Right cardiac atrium (tissue), 5 donors: Measurements from ENCODE around the gene FAM110A. TPM values are rescaled to one million over a fixed set of nuclear protein-coding genes. Genes with fewer than 3 reads are reported as not detected.
"Not testable (repeated sequence)": the region's sequence is repeated elsewhere in the genome, so short reads cannot be mapped to it uniquely, and the experiment has no call there.

Source experiments
- ATAC-seq, 2 donors: fragments of 200-7000 bp; cut with Tn5 transposase; one replicate each; pipeline versions ENCODE4 v1.8.0 to v1.9.1; 2020; ENCODE audit warnings: moderate library complexity in 2 of 2, mild to moderate bottlenecking in 1 of 2
- DNase-seq, 3 donors: peaks; one replicate each; pipeline ENCODE4 v3.0.0-alpha.2; 2020
- H3K27ac ChIP-seq: one replicate; pipeline ENCODE4 v1.5.1; 2013; ENCODE audit warnings: mild to moderate bottlenecking, low read length, control low read depth, moderate library complexity
- H3K27me3 ChIP-seq: one replicate; pipeline ENCODE4 v1.6.1; 2013; ENCODE audit not compliant: control insufficient read depth, insufficient read depth
- H3K4me1 ChIP-seq: one replicate; pipeline ENCODE4 v1.6.1; 2013; ENCODE audit warnings: low read length; ENCODE audit not compliant: control insufficient read depth, insufficient read depth
- H3K4me3 ChIP-seq: one replicate; pipeline ENCODE4 v1.5.1; 2013; ENCODE audit warnings: low read length, control low read depth
- H3K9me3 ChIP-seq: one replicate; pipeline ENCODE4 v1.6.1; 2013; ENCODE audit warnings: low read length; ENCODE audit not compliant: control insufficient read depth
- WGBS: extraction: QIAGEN DNeasy Blood & Tissue Kit; methylation state at CpG from one replicate; pipeline ENCODE4 v1.1.7; 2013; 5-methylcytosine and 5-hydroxymethylcytosine counted together
- intact Hi-C, 4 donors: fragments of 100-400 bp; cut with DNase I; formaldehyde crosslinking; loops; one replicate each; pipeline versions ENCODE4 v1.11.0 to v1.14.0; 2022 to 2023
- polyA plus RNA-seq: library from polyadenylated mRNA; stranded (reverse); fragments of 200-250 nt; gene quantifications from one replicate; pipeline ENCODE4 v1.2.3, GENCODE V29; 2013
- total RNA-seq, 4 donors: library from RNA; stranded (reverse); fragmentation: NEBNext Ultra II Directional; extraction: Animal tissue kit (Norgen Biotek cat#: 25700); gene quantifications; one replicate each; pipeline ENCODE4 v1.2.1, GENCODE V29; 2021
- donor health status: healthy with polysubstance abuse.
- donor health status: DM: no; HTN: yes; CAD: no.
- donor health status: DM: no; HTN: no; CAD: no.
- donor health status: DM: no; HTN: yes; CAD: no; lungs with severe emphysema.
- donor health status: DM: yes; HTN: yes; CAD: no.

Gene FAM110A
- total and polyA plus RNA-seq, 5 donors, result 2.6 to 4.3 (median 3.5) TPM

DNA sequence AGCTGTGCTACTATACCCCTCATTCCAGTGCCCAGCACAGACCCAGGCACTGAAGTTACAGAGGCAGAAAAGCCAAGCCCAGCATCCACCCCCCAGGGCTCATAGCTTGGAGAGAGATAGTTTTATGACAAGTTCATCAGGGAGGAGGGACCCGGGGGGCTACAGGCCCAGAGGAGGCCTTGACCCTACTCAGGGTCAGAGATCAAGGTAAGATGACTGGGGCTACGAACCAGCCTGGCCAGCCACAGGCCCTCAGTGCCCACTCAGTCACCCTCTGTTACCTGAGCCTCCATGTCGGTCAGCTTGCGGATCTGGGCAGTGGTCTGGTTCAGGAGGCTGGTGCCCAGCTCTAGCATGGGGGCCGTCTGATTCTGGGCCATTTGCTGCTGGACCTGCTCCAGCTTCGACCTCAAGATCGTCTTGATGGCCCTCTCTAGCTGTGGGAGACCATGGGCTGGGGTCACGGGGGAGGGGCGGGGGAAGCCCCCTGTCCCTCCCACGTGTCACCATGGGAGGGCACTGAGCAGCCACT lies 56.5 kb downstream of the FAM110A start:
- H3K4me1 ChIP-seq, result peaks cover 11% of the 10 kb centered on the region
- DNase-seq (peak in 1 of 3 donors; percentile 45), ATAC-seq (no peak)
- no peak overlapping the region for H3K27ac ChIP-seq
- 73% methylated on average over 10 of the region's 10 CpGs for WGBS
- H3K27me3 ChIP-seq, result no peaks in the 10 kb centered on the region
- intact Hi-C loops, result no loop called here
- no peak overlapping the region for H3K4me3 ChIP-seq
- no peaks in the 10 kb centered on the region for H3K9me3 ChIP-seq

DNA sequence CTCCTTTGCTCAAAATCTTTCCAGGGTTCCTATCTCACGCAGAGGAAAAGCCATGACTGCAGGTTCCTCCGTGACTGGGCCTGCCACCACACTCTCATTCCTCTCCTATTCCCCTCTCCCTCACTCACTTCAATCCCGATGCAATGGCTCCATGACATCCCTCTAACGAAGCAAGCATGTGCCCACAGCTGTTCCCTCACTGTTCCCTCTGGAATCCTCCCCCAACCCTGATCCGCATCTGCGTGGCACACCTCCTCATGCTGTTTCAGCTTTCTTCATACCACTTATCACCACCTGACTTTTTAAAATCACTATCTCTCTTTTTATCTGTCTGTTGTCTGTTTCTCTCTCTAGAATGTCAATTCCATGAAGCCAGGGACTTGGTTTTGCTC lies 57.1 kb downstream of the FAM110A start:
- no peak for ATAC-seq
- H3K27ac ChIP-seq, result no peak overlapping the region
- intact Hi-C loops, result no loop called here

GRCh38 chr20:891058-891705 lies 57.7 kb downstream of the FAM110A start:
- 51% methylated on average over 6 of the region's 6 CpGs for WGBS

More for the DNA sequence above, 57.1 kb downstream of the FAM110A start:
- Histone ChIP-seq H3K27me3 (no peaks in the 10 kb centered on the region), H3K4me3 (no peak overlapping the region), H3K4me1 (peaks cover 11% of the 10 kb centered on the region), H3K9me3 (no peaks in the 10 kb centered on the region)
- no peak for DNase-seq
- 56% methylated on average over 6 of the region's 6 CpGs for WGBS

GRCh38 chr20:891706-892080 lies 58.2 kb downstream of the FAM110A start:
- intact Hi-C loops, result no loop called here
- H3K27ac ChIP-seq, result no peak overlapping the region
- ATAC-seq (no peak), DNase-seq (no peak)
- WGBS, result 72% methylated on average over 4 of the region's 4 CpGs
- no peak overlapping the region for H3K4me3 ChIP-seq
- no peaks in the 10 kb centered on the region for H3K9me3 ChIP-seq
- peaks cover 11% of the 10 kb centered on the region for H3K4me1 ChIP-seq
- no peaks in the 10 kb centered on the region for H3K27me3 ChIP-seq

More at GRCh38 chr20:891058-891705, 57.7 kb downstream of the FAM110A start:
- intact Hi-C loops, result no loop called here
- DNase-seq (peak; percentile 65 to 92 (median 72)), ATAC-seq (peak; percentile 67 to 82)
- no peak overlapping the region for H3K27ac ChIP-seq
- H3K4me3 ChIP-seq, result no peak overlapping the region
- no peaks in the 10 kb centered on the region for H3K27me3 ChIP-seq
- no peaks in the 10 kb centered on the region for H3K9me3 ChIP-seq
- peaks cover 11% of the 10 kb centered on the region for H3K4me1 ChIP-seq

DNA sequence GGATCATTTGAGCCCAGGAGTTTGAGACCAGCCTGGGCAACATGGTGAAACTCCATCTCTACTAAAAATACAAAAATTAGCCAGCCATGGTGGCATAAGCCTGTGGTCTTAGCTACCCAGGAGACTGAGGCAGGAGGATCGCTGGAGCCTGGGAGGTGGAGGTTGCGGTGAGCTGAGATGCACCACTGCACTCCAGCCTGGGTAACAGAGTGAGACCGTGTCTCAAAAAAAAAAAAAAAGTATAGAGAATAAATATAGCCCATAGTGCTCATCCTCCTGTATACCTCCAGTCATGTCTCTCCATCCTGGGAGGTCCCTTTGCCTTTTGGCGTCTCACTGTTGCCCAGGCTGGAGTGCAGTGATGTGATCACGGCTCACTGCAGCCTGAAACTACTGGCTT lies 58.9 kb downstream of the FAM110A start:
- H3K4me3 ChIP-seq, H3K27me3 ChIP-seq, ATAC-seq, intact Hi-C loops, H3K9me3 ChIP-seq, DNase-seq, H3K27ac ChIP-seq: not testable (repeated sequence)
- H3K4me1 ChIP-seq, result peaks cover 11% of the 10 kb centered on the region
- 66% methylated on average over 5 of the region's 5 CpGs for WGBS

Other genes with a start within 250 kb of the FAM110A start
- gene TCF15, start 223.4 kb upstream of the FAM110A start, total RNA-seq, result 1 to 10 TPM; 4.0 to 9.3 (median 7.8) TPM
- gene TCF15, start 223.4 kb upstream of the FAM110A start, polyA plus RNA-seq, result 7.4 TPM
- 10 to 100 TPM; 41.0 to 50.2 (median 44.1) TPM for gene SRXN1, start 180.5 kb upstream of the FAM110A start, total RNA-seq
- 23.9 TPM for gene SRXN1, start 180.5 kb upstream of the FAM110A start, polyA plus RNA-seq
- gene SCRT2, start 157.9 kb upstream of the FAM110A start, total RNA-seq, result not detected
- not detected for gene SCRT2, start 157.9 kb upstream of the FAM110A start, polyA plus RNA-seq
- 1 to 10 TPM in 1 of 4 donors, under 1 TPM in 3; 0.48 to 1.4 (median 0.68) TPM for gene SLC52A3, start 65.2 kb upstream of the FAM110A start, total RNA-seq
- 1.6 TPM for gene SLC52A3, start 65.2 kb upstream of the FAM110A start, polyA plus RNA-seq
- under 1 TPM in 2 of 4 donors, not detected in 2; 0.06 to 0.12 TPM for gene ANGPT4, start 82.6 kb downstream of the FAM110A start, total RNA-seq
- 0.14 TPM for gene ANGPT4, start 82.6 kb downstream of the FAM110A start, polyA plus RNA-seq
- gene RSPO4, start 168.6 kb downstream of the FAM110A start, total RNA-seq, result under 1 TPM in 2 of 4 donors, not detected in 2; 0.24 to 0.53 TPM
- 0.25 TPM for gene RSPO4, start 168.6 kb downstream of the FAM110A start, polyA plus RNA-seq